Loucy (cell line): ENCODE data around the gene SLC6A6.

Experiments
- H2AFZ ChIP-seq: fragments of 200-600 bp; sonication (generic); 2 replicates; pipeline ENCODE4 v1.6.0; 2016; ENCODE audit warnings: antibody characterized with exemption, mild to moderate bottlenecking, low read length, moderate library complexity
- H3F3A ChIP-seq: fragments of 200-600 bp; 2 replicates; pipeline ENCODE4 v1.6.0; 2016; ENCODE audit warnings: antibody characterized with exemption, low read depth, mild to moderate bottlenecking
- H3K27me3 ChIP-seq: fragments of 200-600 bp; sonication (generic); 2 replicates; pipeline ENCODE4 v1.6.1; 2014; ENCODE audit warnings: low read length, mild to moderate bottlenecking; ENCODE audit not compliant: insufficient read depth, poor library complexity, severe bottlenecking
- H3K36me3 ChIP-seq: fragments of 200-600 bp; sonication (generic); 2 replicates; pipeline ENCODE4 v1.6.1; 2016; ENCODE audit warnings: low read length; ENCODE audit not compliant: insufficient read depth
- H3K4me1 ChIP-seq: fragments of 200-600 bp; sonication (generic); 2 replicates; pipeline ENCODE4 v1.5.1; 2014; ENCODE audit warnings: low read length, mild to moderate bottlenecking; ENCODE audit not compliant: insufficient read depth, poor library complexity, severe bottlenecking
- H3K4me2 ChIP-seq: fragments of 200-600 bp; sonication (generic); 2 replicates; pipeline ENCODE4 v1.6.0; 2014; ENCODE audit warnings: antibody characterized with exemption, low read length, low read depth, mild to moderate bottlenecking; ENCODE audit not compliant: poor library complexity, severe bottlenecking
- H3K4me3 ChIP-seq: fragments of 200-600 bp; sonication (generic); 2 replicates; pipeline ENCODE4 v1.5.1; 2014; ENCODE audit warnings: low read length, mild to moderate bottlenecking, mixed read lengths; ENCODE audit not compliant: poor library complexity, severe bottlenecking
- H3K79me2 ChIP-seq: fragments of 200-600 bp; sonication (generic); 2 replicates; pipeline ENCODE4 v1.6.1; 2014; ENCODE audit warnings: low read length; ENCODE audit not compliant: insufficient read depth
- H3K9ac ChIP-seq: fragments of 200-600 bp; sonication (generic); 2 replicates; pipeline ENCODE4 v1.6.0; 2014; ENCODE audit warnings: mild to moderate bottlenecking, low read depth, low read length, moderate library complexity; ENCODE audit not compliant: poor library complexity, severe bottlenecking
- H3K9me2 ChIP-seq: fragments of 200-600 bp; sonication (generic); replicated peaks from 2 replicates; pipeline ENCODE4 v1.6.1; 2016; ENCODE audit warnings: low read depth, low read length, mixed read lengths
- H3K9me3 ChIP-seq: fragments of 200-600 bp; sonication (generic); 2 replicates; pipeline ENCODE4 v1.6.1; 2014; ENCODE audit warnings: mild to moderate bottlenecking, antibody characterized with exemption, low read length, low read depth; ENCODE audit not compliant: insufficient read depth
- H4K20me1 ChIP-seq: fragments of 200-600 bp; sonication (generic); 2 replicates; pipeline ENCODE4 v1.6.0; 2014; ENCODE audit warnings: antibody characterized with exemption, low read length, mild to moderate bottlenecking; ENCODE audit not compliant: insufficient read depth, poor library complexity, severe bottlenecking
- CTCF ChIP-seq: fragments of 200-600 bp; sonication (generic); conservative IDR thresholded peaks from 2 replicates; pipeline ENCODE4 v1.5.1; 2014; ENCODE audit warnings: mild to moderate bottlenecking, antibody characterized with exemption, low read length
- EZH2phosphoT487 ChIP-seq: fragments of 200-600 bp; IDR thresholded peaks from 2 replicates; pipeline ENCODE4 v1.6.1; 2018; ENCODE audit warnings: antibody characterized with exemption, mild to moderate bottlenecking, moderate library complexity, borderline replicate concordance

The SLC6A6 gene

GRCh38 chr3:14454639-14455310 is 52.4 kb downstream of the SLC6A6 start:
- TF ChIP-seq EZH2phosphoT487 (no peak), CTCF (no peak)
- Histone ChIP-seq H3K27me3 (no peaks in the 10 kb centered on the region), H3K4me3 (no peak overlapping the region), H2AFZ (no peak overlapping the region), H3K4me1 (no peaks in the 10 kb centered on the region), H3K79me2 (no peaks in the 10 kb centered on the region), H3K36me3 (peaks cover 58% of the 10 kb centered on the region; the same call in 1 of the 2 replicates), H3K4me2 (no peak overlapping the region), H3F3A (no peaks in the 10 kb centered on the region), H4K20me1 (no peaks in the 10 kb centered on the region), H3K9me3 (no peaks in the 10 kb centered on the region), H3K9ac (no peak overlapping the region), H3K9me2 (no peaks in the 10 kb centered on the region)

DNA sequence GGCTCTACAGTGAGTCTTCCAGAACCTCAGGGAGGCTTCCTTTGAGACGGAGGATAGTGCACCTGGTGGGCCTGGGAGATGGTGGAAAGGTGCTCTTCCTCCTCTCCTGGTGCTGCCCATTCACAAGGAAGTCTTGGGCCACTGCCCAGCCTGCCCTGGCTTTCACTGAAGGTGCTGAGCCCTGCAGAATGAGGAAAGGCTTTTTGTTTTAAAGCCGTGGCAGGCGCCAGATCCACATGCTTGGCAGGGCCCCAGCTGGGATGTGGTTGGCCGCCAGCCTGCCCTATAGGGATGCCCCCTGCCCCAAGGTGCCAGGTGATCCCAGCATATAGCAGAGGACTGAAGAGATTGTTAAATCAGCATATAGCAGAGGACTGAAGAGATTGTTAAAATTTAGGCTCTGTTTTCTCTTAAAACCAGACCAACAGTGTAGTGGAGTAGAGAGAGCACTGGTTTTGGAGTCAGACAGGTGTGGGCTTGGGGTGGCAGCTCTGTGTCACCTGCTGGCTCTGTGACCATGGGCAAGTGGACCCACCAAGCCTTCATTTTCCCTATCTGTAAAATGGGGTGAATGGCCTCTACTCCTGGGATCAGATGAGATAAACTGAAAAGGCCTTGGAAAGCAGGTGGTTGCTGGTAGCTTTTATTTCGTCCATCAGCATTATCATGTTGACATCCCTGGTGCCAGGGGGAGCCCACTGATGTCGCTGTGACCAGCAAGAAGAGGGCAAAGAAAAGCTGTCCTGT is 53.3 kb downstream of the SLC6A6 start:
- H3K36me3 ChIP-seq = peaks cover 54% of the 10 kb centered on the region; the same call in 1 of the 2 replicates
- no peaks in the 10 kb centered on the region for H4K20me1 ChIP-seq
- no peak overlapping the region for H3K4me2 ChIP-seq
- H3K9me3 ChIP-seq = no peaks in the 10 kb centered on the region
- H3F3A ChIP-seq = no peaks in the 10 kb centered on the region
- TF ChIP-seq CTCF (no peak), EZH2phosphoT487 (no peak)
- no peaks in the 10 kb centered on the region for H3K27me3 ChIP-seq
- no peaks in the 10 kb centered on the region for H3K79me2 ChIP-seq
- H3K4me3 ChIP-seq = no peak overlapping the region
- H3K9ac ChIP-seq = no peak overlapping the region
- H3K4me1 ChIP-seq = no peaks in the 10 kb centered on the region
- H2AFZ ChIP-seq = no peak overlapping the region
- H3K9me2 ChIP-seq = no peaks in the 10 kb centered on the region

DNA sequence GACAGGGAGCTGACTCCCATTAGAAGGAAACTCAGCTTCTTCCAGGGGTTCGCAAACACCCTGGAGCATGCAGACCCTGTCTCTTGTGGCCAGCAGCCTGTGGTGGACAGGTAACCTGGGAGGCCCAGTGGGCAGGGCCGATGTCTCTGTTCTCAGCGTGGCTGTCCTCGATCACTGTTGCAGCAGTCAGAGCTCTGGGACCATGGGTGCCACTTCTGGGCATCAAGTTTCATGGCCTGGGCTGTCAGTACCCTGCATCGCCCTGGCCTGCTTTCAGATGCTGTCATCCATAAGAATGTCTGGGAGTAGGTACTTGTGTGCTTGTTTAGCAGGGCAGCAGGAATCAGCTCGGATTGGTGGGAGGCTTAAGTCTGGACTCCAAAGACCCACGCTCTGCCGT is 54.4 kb downstream of the SLC6A6 start:
- no peak overlapping the region for H2AFZ ChIP-seq
- no peaks in the 10 kb centered on the region for H3K9me2 ChIP-seq
- H3K36me3 ChIP-seq = peaks cover 44% of the 10 kb centered on the region; the same call in 1 of the 2 replicates
- no peaks in the 10 kb centered on the region for H3K4me1 ChIP-seq
- H3K27me3 ChIP-seq = no peaks in the 10 kb centered on the region
- no peaks in the 10 kb centered on the region for H3K9me3 ChIP-seq
- H3F3A ChIP-seq = no peaks in the 10 kb centered on the region
- H4K20me1 ChIP-seq = no peaks in the 10 kb centered on the region
- TF ChIP-seq EZH2phosphoT487 (no peak), CTCF (no peak)
- H3K9ac ChIP-seq = no peak overlapping the region
- no peaks in the 10 kb centered on the region for H3K79me2 ChIP-seq
- no peak overlapping the region for H3K4me3 ChIP-seq
- H3K4me2 ChIP-seq = no peak overlapping the region
